Effector memory CD8-positive, alpha-beta T cell (primary cell): ENCODE results near the gene TPBGL.

Source experiments
- ATAC-seq: fragments of 150-1000 bp; cut with Tn5 transposase; replicated peaks from 2 replicates; pipeline ENCODE4 v1.10.0; 2021; ENCODE audit warnings: mild to moderate bottlenecking, moderate library complexity
- DNase-seq, 3 experiments: peaks; one replicate each; pipeline ENCODE4 v3.0.0; 2021
- H3K27ac Mint-ChIP-seq, 2 donors: one replicate each; pipeline ENCODE4 v1.8.0; 2022; ENCODE audit warnings: mild to moderate bottlenecking in 2 of 2, mixed read lengths in 2 of 2, moderate library complexity in 2 of 2
- H3K27me3 Mint-ChIP-seq, 2 donors: one replicate each; pipeline ENCODE4 v1.8.0; 2022; ENCODE audit warnings: mixed read lengths in 2 of 2
- H3K36me3 Mint-ChIP-seq: one replicate; pipeline ENCODE4 v1.8.0; 2022; ENCODE audit warnings: mild to moderate bottlenecking, moderate library complexity, mixed read lengths; ENCODE audit not compliant: insufficient read depth
- H3K4me1 Mint-ChIP-seq, 2 donors: one replicate each; pipeline ENCODE4 v1.8.0; 2022; ENCODE audit warnings: low read depth in 2 of 2, mixed read lengths in 2 of 2
- H3K4me3 Mint-ChIP-seq, 2 donors: one replicate each; pipeline ENCODE4 v1.8.0; 2022; ENCODE audit warnings: mild to moderate bottlenecking in 2 of 2, mixed read lengths in 2 of 2, moderate library complexity in 2 of 2
- H3K9me3 Mint-ChIP-seq, 2 donors: one replicate each; pipeline ENCODE4 v1.8.0; 2022; ENCODE audit warnings: mixed read lengths in 2 of 2

Gene TPBGL

DNA sequence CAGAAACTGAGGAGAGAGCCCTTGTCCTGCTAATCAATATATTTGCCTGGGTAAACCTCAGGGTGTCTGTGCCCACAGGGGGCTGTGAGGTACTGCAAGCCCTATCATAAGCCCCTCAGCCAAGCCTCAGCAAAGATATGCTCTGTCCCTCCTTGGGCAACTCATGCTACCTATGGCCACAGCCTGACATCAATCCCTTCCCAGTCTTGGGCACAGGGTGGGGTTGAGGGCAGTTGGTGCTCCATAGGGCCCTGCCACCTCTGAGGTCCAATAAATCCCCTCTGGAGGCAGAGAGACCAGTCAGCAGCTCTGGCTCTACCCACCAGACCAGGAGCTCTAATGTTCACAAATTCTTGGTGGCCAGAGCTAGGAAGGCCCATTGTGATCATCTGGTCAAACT is 23.8 kb downstream of the TPBGL start:
- no peak overlapping the region for H3K4me3 Mint-ChIP-seq
- H3K9me3 Mint-ChIP-seq, result no peaks in the 10 kb centered on the region
- H3K27ac Mint-ChIP-seq, result peak overlapping the region; percentile 21 to 78
- H3K36me3 Mint-ChIP-seq, result peaks cover 3% of the 10 kb centered on the region
- no peak for ATAC-seq
- H3K4me1 Mint-ChIP-seq, result peaks cover 22 to 31% of the 10 kb centered on the region in 2 donors
- no peaks in the 10 kb centered on the region for H3K27me3 Mint-ChIP-seq
- no peak for DNase-seq

DNA sequence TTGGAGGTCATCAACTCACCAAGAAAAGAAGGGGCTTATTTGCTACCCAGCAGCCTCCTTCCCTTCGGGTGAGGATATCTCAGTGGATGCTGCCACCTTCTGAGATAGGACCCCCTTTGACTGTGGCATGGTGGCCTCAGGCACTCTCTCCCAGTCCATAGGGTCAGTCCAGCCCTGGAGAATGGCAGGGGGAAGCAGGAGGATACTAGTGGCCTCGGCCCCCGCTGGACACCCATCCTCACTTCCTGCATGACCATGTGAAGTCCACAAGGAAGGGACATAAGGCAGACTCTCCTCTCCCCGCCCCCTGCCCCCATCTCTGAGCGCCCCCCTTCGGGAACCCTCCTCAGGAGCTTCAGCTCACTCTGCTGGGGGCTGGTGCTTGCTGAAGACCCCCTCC is 24.4 kb downstream of the TPBGL start:
- Mint-ChIP-seq H3K9me3 (no peaks in the 10 kb centered on the region), H3K4me1 (peaks cover 17 to 26% of the 10 kb centered on the region in 2 donors), H3K27me3 (no peaks in the 10 kb centered on the region), H3K4me3 (no peak overlapping the region), H3K36me3 (peaks cover 3% of the 10 kb centered on the region), H3K27ac (peak overlapping the region; percentile 21 to 78)
- DNase-seq (no peak), ATAC-seq (no peak)

DNA sequence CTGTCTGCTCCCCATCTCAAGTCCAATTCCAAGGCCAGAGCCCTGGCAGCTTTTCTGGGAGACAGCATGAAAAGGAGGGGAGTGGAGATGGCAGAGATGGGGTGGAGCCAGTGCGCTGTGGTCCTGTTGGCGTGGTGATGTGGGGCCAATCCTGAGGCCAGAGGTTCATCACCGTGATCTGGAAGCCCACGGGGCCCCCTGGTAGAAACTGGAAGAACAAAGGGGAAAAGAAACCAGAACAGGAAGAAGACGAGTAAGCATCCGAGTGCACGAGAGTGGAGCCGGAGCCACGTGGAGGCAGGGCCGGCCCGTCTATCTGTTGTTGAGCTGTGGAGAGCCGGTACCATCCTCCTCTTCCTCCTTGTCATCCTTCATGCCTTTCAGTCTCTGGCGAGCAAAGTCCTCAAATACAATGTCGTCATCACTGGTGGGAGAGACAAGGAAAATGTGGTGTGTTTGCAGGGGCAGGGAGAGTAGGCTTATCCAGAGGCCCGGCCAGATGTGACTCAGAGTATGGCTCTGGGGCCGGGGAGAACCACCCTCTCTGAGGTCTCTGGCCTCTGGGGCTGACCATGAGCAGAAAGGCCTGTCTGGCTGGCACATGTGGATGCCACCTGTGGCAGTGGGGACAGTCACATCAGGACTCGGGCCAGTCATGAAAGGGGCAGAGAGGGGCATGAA is 25.4 kb downstream of the TPBGL start:
- Mint-ChIP-seq H3K4me1 (peaks cover 17 to 25% of the 10 kb centered on the region in 2 donors), H3K27me3 (no peaks in the 10 kb centered on the region), H3K9me3 (no peaks in the 10 kb centered on the region), H3K4me3 (no peak overlapping the region), H3K36me3 (peaks cover 3% of the 10 kb centered on the region), H3K27ac (peak overlapping the region; percentile 21 to 78)
- DNase-seq, result no peak
- no peak for ATAC-seq

DNA sequence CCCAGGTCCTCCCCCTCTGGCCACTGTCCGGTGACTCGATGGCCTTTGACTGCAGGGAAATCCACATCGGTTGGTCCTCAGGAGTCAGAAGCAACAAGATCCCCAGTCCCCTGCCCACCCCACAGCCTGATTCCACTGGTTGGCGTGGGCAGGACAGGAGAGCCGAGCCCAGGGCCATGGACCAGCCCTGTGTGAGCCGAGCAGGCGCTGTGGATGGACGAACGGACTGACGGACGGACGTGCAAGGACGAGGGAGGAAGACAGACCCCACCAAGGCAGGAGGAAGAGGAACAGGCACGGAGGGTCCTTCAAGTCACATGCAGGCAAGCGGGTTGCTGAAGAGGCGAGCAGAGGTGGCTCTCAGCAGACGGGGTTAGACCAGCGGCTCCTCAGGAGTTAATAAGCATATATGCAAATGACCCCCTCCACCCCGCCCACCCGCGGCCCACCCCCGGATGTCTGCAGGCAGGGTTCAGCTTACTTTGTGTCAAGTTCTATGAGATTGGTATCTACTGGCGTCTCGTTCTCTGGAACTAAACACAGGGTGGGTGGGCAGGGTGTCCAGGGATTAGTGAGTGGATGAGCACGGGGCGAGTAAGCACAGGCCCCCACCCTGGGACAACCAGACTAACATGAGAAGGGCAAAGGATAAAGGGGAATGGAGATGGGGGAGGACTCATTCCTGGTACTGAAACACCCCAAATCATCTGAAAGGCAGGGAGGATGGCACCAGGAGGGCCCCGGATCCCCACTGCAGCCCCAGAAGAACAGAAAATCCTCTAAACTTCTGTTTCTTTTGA is 26.8 kb downstream of the TPBGL start:
- H3K4me1 Mint-ChIP-seq, result peaks cover 20 to 22% of the 10 kb centered on the region in 2 donors
- no peaks in the 10 kb centered on the region for H3K9me3 Mint-ChIP-seq
- peak overlapping the region in 1 of 2 donors; percentile 21 for H3K27ac Mint-ChIP-seq
- ATAC-seq (no peak), DNase-seq (no peak)
- no peaks in the 10 kb centered on the region for H3K27me3 Mint-ChIP-seq
- H3K36me3 Mint-ChIP-seq, result peaks cover 3% of the 10 kb centered on the region
- H3K4me3 Mint-ChIP-seq, result no peak overlapping the region

DNA sequence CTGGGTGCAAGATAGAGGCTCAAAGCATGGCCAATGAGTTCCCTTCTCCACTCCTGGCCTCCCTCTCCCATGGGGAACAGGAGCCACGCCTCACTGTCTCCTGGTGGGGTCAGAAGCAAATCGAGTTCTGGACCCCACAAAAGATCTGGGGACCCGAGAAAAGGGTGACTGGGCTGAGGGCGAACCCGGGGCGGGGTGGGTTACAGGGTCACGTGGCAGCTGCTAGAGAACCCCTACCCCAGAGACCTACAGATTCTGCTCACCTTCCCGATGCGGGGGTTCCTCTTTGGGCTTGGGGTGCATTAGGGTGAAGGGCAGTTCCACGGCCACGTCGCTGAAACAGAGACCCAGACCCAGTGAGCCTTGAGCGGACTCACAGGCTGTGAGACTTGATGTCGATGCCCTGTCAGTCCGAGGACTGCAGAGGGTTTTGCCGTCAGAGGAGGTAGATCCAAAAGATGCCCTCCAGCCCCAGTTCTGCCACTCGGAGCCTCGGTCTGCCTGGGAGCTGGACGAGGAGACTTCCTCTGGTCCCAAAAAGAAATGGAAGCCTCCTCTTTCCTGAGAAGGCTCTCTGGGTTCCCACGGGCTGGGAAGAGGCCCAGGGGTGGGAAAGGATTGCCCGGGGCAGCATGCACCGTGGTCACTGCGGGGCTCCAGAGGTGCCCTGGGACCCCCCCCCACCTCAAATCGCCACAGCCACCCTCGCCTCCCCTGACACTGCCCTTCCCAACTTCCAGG is 28.2 kb downstream of the TPBGL start:
- DNase-seq (no peak), ATAC-seq (no peak)
- H3K4me3 Mint-ChIP-seq, result no peak overlapping the region
- no peaks in the 10 kb centered on the region for H3K9me3 Mint-ChIP-seq
- peaks cover 9% of the 10 kb centered on the region for H3K36me3 Mint-ChIP-seq
- H3K4me1 Mint-ChIP-seq, result peaks cover 22 to 24% of the 10 kb centered on the region in 2 donors
- H3K27ac Mint-ChIP-seq, result no peak overlapping the region
- H3K27me3 Mint-ChIP-seq, result no peaks in the 10 kb centered on the region

DNA sequence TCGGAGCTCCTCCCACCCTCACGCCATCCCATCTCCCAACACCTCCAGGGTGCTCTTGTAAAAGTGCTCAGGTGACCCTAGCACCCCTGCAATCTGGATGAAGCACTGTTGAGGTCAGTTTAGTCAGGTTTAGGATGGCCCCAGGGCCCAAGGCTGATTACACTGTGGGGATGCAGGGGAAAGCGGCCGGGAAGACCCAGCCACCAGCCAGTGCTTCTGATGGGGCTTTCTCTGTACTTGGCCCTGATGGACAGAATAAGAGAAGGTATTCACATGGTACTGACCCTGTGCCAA is 28.7 kb downstream of the TPBGL start:
- Mint-ChIP-seq H3K9me3 (no peaks in the 10 kb centered on the region), H3K4me3 (no peak overlapping the region), H3K4me1 (peaks cover 22 to 24% of the 10 kb centered on the region in 2 donors), H3K36me3 (peaks cover 9% of the 10 kb centered on the region), H3K27ac (no peak overlapping the region), H3K27me3 (no peaks in the 10 kb centered on the region)
- no peak for ATAC-seq
- no peak for DNase-seq

DNA sequence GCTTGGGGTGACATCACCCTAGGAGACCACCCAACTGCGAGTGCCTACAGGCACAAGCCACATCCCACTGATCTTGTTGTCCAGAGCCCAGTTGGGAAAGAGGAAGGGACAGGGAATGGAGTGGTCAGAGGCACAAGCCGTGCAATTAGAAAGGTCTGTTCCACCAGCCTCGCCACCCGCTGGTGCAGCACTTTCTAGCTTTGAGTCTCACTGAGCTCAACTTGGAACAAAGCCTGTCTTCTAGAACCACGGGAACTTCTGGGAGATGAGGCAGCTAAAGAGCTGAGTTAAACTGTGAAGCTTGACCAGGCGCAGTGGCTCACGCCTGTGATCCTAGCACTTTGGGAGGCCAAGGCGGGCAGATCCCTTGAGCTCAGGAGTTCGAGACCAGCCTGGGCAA is 29.3 kb downstream of the TPBGL start:
- ATAC-seq (no peak), DNase-seq (no peak)
- Mint-ChIP-seq H3K4me1 (peaks cover 17 to 24% of the 10 kb centered on the region in 2 donors), H3K36me3 (peaks cover 9% of the 10 kb centered on the region), H3K9me3 (no peaks in the 10 kb centered on the region), H3K27me3 (no peaks in the 10 kb centered on the region), H3K4me3 (no peak overlapping the region), H3K27ac (no peak overlapping the region)

DNA sequence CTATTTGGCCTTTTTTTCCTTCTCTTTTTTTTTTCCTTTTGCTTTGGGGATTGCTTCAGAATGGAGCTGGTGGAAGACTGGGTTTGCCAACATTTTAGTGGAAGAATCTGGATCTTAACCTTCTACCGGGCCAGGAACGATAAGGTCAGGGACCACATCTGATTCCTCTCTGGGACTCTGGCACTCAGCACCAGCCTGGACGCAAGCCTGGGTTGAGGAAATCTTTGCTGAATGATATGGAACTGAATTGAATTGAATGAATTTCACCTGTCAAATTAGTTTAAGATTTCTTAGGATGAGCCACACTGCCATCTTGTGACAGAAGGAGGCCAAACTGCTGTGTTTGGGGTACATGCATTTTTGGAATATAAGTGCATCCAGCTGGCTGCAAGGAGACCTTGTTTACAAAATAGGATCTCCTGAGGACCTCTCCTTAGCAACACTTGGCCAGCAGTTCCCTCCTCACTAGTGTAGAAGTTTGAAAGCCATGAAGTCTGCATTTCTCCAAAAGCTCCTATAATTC is 30.4 kb downstream of the TPBGL start:
- DNase-seq (peak in 2 of 3 experiments; percentile 18 to 23), ATAC-seq (no peak)
- Mint-ChIP-seq H3K4me3 (no peak overlapping the region), H3K36me3 (peaks cover 9% of the 10 kb centered on the region), H3K4me1 (peaks cover 24 to 33% of the 10 kb centered on the region in 2 donors), H3K27ac (peak overlapping the region; percentile 93 to 96), H3K27me3 (no peaks in the 10 kb centered on the region), H3K9me3 (no peaks in the 10 kb centered on the region)

DNA sequence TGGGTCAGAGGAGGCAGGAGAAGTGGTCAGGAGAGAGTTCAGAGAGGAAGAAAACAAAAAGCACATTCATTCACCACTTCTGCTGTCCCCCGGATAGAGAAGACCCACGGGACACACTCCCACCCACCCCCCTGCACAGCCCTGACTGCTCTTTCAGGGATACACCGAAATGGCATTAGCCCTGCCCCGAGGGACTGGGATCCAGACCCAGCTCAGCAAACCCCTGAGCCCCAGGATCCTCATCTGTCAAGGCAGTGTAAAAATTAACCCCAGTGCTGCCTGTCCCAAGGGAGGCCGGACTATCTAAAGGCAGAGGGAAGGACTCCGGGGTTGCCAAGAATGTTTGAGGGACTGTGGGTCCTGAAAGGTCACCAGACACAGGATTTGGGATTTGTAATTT is 31.2 kb downstream of the TPBGL start:
- no peaks in the 10 kb centered on the region for H3K27me3 Mint-ChIP-seq
- no peak overlapping the region for H3K4me3 Mint-ChIP-seq
- peaks cover 9% of the 10 kb centered on the region for H3K36me3 Mint-ChIP-seq
- H3K27ac Mint-ChIP-seq, result peak overlapping the region; percentile 93 to 96
- DNase-seq (no peak), ATAC-seq (no peak)
- H3K9me3 Mint-ChIP-seq, result no peaks in the 10 kb centered on the region
- H3K4me1 Mint-ChIP-seq, result peaks cover 31 to 41% of the 10 kb centered on the region in 2 donors

DNA sequence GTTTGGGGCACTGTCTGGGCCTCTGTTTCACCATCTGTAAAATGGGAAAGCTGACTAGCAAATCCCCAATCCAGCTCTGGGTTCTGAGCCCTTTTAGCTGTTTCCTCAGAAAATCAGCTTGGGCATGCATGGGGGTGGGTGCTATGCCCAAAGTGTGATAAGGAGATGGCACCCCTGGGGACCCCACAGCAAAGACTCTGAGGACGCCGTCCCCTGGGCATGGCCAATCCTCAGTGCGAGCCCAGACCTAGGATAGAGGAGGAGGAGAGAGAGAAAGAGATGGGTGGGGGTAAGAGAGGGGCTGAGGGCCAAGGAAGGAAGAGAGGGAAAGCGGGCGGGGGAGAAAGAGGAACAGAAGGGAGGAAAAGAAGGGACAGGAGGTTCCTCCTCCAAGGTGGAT is 31.8 kb downstream of the TPBGL start:
- Mint-ChIP-seq H3K27ac (peak overlapping the region; percentile 93 to 96), H3K9me3 (no peaks in the 10 kb centered on the region), H3K4me1 (peaks cover 37 to 46% of the 10 kb centered on the region in 2 donors), H3K36me3 (peaks cover 11% of the 10 kb centered on the region), H3K4me3 (peak overlapping the region; percentile 44 to 60), H3K27me3 (no peaks in the 10 kb centered on the region)
- ATAC-seq (no peak), DNase-seq (no peak)

DNA sequence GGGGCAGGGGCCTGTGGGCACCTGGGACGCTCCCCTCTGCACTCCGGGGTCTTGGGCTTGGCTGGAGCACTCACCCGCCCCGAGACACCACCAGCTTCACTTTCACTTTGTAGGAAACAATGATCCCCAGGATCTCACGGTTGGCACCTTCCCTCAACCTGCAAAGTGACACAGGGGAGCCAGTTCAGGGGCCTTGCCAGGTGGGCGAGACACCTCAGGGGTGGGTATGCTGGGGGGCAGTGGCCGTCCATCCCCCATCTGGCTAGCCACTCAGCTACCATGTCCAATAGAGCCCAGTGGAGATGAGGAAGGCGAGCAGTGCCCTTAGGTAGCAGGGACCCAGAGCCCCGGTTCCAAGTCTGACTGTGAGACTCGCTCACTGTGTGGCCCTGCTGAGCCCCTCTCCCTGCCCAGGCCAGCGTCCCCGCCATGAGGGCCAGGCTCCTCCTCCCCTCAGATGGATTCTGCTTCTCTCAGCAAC is 32.3 kb downstream of the TPBGL start:
- ATAC-seq (no peak), DNase-seq (no peak)
- H3K27me3 Mint-ChIP-seq, result no peaks in the 10 kb centered on the region
- H3K4me3 Mint-ChIP-seq, result peak overlapping the region; percentile 44 to 60
- peak overlapping the region; percentile 93 to 96 for H3K27ac Mint-ChIP-seq
- H3K4me1 Mint-ChIP-seq, result peaks cover 40 to 48% of the 10 kb centered on the region in 2 donors
- H3K36me3 Mint-ChIP-seq, result peaks cover 12% of the 10 kb centered on the region
- H3K9me3 Mint-ChIP-seq, result no peaks in the 10 kb centered on the region

DNA sequence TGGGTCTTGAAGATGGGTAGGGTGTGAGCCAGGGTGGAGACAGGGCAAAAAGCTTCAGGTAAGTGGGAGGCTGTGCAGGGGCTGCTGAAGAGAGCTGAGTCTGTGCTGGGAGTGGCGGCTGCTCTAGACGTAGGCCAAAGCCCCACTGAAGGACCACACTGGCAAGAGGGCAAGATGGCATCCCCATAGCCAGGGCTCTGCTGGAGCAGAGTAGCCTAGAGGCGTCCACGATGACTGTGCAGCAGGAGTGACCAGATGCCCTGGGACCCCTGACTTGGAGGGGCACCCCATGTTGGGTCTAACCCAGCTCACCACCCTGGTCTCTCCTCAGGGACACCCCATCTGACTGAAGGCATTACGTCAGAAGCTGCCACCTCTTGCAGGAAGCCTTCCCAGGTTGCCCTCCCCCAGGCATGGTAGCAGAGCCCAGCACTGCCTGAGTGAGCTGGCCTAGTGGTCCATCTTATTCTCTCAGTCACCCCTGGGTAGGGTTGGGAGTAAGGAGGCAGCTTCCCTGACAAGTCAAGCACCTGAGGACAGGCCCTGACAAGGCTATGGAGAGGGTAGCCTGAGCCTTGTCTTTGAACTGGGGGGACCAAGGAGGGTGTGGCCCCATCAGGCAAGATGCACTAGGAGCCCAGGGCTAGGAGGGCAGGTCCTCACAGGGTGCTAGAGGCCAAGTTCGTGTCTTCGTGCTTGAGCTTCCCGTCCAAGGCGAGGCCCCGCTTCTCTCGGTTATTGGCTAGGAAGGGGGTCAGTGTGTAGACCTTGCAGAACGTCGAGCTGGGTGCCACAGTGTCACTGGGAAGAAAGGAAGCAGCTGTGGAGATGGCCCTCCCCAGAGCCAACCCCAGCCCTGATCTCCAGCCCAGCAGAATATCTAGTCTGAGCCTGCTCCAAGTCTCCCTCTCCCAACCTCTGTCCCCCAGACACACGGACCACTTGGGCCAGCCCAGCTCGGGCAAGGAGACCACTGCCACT is 33.1 kb downstream of the TPBGL start:
- Mint-ChIP-seq H3K27me3 (no peaks in the 10 kb centered on the region), H3K4me1 (peaks cover 40 to 48% of the 10 kb centered on the region in 2 donors), H3K27ac (peak overlapping the region; percentile 96 to 99), H3K4me3 (peak overlapping the region; percentile 22 to 31), H3K36me3 (peaks cover 8% of the 10 kb centered on the region), H3K9me3 (no peaks in the 10 kb centered on the region)
- DNase-seq (no peak), ATAC-seq (no peak)
